ENCODE data around the gene CWF19L2.
"Not testable (repeated sequence)": the region's sequence is repeated elsewhere in the genome, so short reads cannot be mapped to it uniquely, and the experiment has no call there.

CWF19L2 gene

DNA sequence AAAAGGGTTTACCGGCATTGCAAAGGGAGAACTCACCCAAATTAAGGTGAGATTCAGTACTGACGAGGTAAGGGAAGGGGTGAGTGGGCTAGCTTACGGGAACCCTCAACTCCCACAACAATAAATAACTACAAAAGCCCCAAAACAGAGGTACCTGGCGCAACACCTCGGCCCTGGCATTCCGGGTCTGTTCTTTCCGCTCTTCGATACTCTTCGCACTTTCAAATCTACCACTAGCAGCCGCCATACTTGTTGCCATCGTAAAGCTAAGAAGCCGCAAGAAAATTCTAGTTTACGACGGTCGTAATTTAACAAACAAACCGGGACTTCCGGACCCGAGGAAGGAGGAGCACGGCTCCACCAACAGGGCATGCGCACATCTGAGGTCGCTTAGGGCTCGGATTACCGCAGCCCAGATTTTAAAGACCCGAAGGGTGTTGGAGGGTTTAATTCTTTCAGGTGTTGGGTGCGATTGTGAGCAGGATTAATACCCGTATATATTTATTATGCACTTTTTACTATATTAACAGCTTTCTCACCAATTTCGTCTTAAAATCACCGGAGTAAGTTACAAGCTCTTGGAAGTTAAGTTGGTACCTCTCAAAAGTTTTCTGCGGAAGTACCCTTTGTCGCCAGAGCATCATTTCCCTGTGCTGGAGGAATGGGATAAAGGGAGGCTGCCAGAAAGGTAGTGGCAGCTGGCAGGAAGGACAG lies at the start of gene CWF19L2:
Gene CWF19L2 (minus strand): TSS at position 268 of the 714 bp plus-strand sequence. CDS start 9 bp downstream, at position 259.
- DNase-seq (ENCODE audit: low read depth) = peak; percentile 73

DNA sequence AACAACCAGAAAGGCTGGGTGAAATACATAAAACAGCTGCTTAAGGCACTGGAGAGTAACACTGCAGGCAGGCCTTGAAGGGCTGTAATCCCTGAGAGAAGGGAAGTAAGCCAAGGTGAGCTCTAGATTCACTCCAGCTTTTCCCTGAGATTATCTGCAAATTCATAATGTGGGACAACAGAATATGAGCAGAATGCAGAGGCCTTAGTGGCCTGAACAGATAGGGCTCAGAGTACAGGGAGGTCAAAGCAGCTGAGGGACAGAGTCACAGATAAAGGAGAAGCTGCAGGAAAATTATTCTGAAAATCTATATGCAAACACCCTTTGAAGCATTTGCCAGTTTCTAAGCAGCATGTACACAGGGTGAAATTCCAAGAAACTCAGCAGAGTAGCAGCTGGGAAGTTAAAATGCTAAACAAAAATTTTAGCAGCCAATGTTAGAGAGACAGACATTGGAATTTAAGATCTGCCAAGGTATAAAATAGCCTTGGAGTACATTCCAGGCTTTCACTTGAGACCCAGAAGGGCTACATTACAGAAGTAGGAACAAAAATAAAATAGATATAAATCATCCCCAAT lies 48.1 kb upstream of the CWF19L2 start:
- DNase-seq (ENCODE audit: low read depth) = no peak

DNA sequence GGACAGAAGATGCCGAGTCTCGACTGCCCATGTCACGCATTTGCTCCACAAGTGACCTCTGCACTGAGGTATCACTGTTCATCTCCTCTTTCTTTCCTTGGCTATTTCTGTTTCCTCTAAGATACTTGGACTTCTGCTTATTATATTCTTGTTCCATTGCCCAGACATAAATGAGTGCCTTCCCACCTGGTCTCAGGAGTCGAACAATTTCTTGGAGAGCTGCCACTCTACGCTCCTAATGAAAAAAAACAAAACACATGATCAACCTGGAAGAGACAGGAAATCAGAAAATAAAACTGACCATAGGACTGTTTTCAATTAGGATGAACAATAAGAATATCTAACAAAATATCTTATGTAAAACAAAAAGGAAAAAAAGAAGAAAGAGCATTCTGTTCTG lies 47.4 kb upstream of the CWF19L2 start:
- DNase-seq (ENCODE audit: low read depth) = no peak

DNA sequence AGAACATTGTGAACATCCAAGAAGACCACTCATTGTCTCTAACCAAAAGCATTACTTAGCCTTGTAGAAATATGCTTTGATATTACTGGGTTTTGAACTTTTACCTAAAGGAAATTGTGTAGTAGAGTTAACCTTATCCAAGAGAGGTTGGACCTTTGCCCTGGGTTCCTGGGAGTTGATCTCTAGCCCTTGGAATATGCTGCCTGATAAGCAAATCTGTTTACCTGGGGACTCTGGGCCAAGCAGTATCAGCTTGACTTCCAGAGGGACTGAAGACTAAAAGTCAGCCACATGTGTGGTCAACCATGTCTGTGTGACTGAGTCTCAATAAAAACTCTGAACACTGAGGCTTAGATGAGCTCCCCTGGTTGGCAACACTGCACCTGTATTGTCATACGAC lies 44.1 kb upstream of the CWF19L2 start:
- DNase-seq (ENCODE audit: low read depth) = no peak

DNA sequence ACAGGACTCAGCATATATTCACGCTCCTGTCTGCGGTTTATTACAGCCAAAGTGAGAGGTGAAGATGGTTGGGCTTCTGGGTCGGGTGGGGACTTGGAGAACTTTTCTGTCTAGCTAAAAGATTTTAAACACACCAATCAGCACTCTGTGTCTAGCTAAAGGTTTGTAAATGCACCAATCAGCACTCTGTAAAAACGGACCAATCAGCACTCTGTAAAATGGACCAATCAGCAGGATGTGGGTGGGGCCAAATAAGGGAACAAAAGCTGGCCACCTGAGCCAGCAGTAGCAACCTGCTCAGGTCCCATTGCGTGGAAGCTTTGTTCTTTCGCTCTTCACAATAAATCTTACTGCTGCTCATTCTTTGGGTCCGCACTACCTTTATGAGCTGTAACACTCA lies 39.7 kb upstream of the CWF19L2 start:
- DNase-seq (ENCODE audit: low read depth) = not testable (repeated sequence)

DNA sequence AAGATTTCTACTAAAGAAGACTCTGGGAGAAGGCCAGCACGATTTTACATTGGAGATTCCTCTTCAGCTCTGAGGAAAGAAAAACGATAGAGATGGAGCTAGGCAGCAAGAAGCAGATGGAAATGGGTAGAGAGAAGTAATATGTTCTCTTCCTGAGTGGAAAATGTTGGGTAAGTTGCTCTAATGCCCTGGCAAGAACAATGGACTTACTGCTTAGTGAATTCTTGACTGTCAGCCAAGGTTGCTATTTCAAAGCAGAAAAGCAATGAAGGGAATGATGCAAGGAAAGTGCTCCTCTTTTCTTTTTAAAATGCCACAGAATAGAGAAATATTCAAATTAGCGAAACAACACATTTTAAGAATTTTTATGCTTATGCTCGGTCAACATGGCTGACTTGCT lies 38.4 kb upstream of the CWF19L2 start:
- no peak for DNase-seq (ENCODE audit: low read depth)

DNA sequence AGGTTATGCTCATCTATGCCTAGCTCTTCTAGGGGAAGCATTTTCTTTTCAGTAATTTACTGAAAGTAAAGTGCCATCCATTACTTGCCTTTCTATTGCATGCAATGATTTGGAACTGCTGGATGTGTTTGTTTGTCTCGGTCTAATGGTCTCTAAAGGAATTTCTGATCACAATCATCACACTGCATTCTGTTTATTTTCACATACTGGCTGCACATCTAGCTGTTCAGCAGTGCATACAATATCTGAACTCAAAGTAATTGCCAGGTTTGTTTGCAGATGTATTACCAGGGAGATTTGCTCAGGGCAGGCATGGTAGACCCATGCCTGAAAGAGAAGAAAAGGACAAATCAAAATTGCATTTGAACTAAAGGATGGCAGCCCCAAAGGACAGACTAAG lies 36.4 kb upstream of the CWF19L2 start:
- DNase-seq (ENCODE audit: low read depth) = no peak

DNA sequence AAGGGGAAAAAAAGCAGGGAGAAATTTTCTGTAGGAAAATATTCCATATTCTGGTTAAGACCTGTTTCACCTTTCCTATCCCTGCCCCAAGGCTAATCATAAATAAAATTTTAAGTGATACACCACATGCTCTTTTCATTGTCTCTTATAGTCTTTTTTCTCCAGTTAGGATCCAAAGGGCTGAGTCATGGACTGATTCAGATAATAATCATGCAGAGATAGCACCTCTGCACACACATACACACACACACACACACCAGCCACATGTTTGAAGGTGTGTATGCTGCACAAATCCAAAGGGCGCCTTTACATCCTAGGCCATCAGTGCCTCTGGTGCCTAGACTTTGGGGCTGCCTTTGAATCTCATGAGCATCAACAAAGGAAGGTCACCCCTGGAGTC lies 35.5 kb upstream of the CWF19L2 start:
- no peak for DNase-seq (ENCODE audit: low read depth)

DNA sequence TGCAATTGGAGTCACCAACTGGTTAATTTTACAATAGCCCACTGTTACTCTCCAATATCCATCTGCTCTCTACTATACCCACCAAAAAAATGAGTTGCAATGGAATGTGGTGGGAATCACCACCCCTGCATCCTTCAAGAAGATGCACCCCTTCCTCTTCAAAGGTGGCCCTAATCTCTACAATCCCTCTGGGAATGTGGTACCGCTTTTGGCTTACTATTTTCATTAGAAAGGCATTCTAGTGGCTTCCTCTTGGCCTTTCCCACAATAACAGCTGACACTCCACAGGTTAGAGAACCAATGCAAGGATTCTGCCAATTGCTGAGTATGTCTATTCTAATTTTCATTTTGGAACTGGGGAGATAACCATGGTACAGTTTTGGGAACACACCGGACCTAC lies 33.2 kb upstream of the CWF19L2 start:
- no peak for DNase-seq (ENCODE audit: low read depth)

DNA sequence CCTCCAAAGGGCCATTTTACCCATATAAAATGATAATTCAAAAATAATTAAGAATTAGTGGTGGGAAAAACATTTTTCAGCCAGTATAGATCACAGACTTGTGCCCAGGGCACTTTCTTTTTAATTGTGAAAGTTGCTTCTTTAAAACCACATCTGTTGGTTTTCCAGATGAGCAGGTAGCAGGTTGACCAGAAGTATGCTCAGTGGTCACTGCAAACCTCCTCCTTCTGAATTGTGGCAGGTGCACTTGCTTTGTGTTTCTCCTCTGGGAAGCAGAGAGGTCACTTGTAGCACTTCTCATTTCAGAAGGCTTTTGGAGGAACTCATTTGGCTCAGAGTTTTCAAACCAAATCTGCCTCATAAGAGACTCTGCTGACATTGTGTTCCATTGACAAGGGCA lies 24.6 kb upstream of the CWF19L2 start:
- DNase-seq (ENCODE audit: low read depth) = no peak

DNA sequence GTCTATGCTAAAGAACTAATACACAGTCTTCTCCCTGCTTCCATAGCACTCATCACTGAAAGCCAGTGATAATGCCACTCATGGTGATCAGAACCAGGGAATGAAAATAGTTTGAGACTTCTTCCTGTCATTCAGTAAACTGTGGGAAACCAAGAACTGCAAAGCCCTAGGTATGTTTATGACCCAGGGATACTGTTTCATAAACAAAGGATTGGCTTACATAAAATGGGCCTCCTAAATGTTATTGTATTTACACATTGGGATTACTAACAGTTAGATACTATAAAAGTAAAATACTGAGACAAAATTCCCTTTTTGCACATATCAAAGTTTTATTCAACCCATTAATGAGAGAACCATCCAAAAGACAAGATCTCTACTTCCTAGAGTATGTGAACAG lies 21.3 kb upstream of the CWF19L2 start:
- no peak for DNase-seq (ENCODE audit: low read depth)

DNA sequence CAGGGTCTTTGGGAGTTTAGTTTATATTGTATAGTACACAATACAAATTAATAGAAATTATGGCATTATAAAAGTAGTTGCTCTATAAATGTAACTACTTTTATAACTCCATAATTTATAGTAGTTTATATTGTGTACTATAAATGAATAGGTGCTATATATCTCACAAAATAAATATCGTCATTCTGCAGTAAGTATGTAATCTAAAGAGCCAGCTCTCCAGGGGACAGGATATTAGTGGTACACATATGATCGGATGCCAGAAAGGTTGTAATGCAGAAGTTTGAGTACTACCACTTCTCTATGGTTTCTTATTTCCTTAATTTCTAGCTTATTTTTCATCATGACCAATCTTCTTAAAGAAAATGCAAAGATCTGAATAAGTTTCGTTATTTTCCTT lies 20.2 kb upstream of the CWF19L2 start:
- DNase-seq (ENCODE audit: low read depth) = no peak

DNA sequence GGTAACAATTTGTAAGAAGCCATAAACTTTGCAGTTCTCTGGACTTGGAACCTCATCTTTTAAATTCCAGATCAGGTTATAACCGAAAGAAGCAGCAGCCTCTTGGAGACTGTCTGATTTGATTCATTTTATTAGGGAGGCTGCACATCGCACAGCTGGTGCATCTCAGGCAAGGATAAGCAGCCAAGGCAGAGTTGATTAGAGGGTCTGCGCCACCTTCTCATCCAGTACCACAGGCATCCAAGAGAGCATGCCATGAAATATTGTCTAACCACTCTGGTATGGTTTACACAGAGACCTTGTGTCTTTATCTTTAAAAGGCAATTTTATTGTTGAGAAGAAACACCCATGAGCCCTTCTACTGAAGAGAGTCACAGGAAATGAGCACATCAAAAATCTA lies 16.2 kb upstream of the CWF19L2 start:
- no peak for DNase-seq (ENCODE audit: low read depth)

DNA sequence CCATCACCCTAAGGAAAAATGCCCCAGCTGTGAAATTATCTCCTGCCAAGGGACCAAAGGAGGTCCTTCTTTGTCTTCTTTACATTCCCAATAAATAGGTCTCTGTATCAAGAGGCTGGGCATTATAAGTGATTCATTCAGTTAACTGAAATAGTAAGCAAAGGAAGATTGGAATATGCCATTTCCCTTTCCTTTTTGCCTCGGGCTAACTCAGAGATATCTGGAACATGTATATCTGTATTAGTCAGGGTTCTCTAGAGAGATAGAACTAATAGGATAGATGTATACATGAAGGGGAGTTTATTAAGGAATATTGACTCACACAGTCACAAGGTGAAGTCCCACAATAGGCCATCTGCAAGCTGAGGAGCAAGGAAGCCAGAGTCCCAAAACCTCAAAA lies 15.3 kb upstream of the CWF19L2 start:
- no peak for DNase-seq (ENCODE audit: low read depth)

DNA sequence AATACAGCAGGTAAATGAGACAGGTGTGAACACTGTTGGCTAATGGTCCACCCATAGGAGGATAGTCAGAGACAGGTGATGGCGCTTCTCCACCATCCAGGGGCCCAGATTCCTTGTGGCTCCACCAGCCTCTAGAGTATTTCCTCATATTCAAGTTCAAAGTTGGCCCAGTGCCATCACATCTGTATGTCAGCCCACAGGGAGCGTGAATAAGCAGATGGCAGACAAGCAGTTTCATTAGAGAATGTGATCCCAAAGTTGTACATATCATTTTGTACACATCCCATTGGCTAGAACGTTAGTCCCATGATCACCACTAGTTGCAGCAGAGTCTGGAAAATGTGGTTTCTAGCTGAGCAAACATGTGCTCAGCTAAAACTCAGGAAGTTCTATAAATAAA lies 11.0 kb upstream of the CWF19L2 start:
- DNase-seq (ENCODE audit: low read depth) = no peak

DNA sequence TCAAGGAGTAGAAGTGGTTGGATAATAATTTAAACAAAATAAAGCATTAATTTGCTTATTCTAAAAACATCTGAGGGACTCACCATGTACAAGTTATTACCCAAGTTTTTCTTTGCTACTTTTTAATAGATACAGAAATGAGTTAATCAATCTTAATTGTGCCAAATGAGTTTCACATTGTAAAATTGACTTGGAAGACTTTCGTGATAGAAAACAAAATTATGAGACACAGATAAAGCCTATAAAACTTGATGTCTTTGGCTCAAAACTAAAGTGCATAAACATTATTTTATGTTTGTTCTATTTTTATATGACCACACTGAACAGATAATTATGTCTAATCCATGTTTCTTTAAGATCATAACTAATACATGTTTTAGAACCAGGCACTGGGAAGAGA lies 10.1 kb upstream of the CWF19L2 start:
- DNase-seq (ENCODE audit: low read depth) = no peak

DNA sequence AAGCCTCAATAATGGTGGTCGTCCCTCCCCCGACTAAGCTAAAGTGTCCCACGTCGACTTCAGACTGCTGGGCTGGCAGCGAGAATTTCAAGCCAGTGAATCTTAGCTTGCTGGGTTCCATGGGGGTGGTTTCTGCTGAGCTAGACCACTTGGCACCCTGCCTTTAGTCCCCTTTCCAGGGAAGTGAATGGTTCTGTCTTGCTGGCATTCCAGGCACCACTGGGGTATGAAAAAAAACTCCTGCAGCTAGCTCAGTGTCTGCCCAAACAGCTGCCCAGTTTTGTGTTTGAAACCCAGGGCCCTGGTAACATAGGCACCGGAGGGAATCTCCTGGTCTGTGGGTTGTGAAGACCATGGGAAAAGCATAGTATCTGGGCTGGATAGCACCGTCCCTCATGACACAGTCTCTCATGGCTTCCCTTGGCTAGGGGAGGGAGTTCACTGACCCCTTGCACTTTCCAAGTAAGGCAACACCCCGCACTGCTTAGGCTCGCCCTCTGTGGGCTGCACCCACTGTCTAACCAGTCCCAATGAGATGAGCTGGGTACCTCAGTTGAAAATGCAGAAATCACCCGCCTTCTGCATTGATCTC lies 8.7 kb upstream of the CWF19L2 start:
- DNase-seq (ENCODE audit: low read depth) = not testable (repeated sequence)

DNA sequence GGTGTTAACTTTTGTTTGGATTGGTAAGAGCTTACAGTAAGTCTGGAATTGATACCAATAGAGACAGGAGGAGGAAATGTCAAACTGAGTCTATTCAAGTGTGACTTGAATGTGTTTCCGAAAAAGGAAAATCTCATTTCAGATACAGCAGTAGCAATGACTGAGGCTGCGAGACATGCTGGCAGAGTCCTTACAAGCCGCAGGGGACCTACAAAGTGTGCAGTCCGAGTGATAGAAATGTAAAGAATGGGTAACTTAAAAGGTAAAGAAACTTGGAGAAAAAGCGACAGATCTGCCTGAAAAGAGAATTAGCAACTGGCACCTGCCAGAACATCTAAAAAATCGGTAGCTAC lies 444 bp downstream of the CWF19L2 start:
- no peak for DNase-seq (ENCODE audit: low read depth)

DNA sequence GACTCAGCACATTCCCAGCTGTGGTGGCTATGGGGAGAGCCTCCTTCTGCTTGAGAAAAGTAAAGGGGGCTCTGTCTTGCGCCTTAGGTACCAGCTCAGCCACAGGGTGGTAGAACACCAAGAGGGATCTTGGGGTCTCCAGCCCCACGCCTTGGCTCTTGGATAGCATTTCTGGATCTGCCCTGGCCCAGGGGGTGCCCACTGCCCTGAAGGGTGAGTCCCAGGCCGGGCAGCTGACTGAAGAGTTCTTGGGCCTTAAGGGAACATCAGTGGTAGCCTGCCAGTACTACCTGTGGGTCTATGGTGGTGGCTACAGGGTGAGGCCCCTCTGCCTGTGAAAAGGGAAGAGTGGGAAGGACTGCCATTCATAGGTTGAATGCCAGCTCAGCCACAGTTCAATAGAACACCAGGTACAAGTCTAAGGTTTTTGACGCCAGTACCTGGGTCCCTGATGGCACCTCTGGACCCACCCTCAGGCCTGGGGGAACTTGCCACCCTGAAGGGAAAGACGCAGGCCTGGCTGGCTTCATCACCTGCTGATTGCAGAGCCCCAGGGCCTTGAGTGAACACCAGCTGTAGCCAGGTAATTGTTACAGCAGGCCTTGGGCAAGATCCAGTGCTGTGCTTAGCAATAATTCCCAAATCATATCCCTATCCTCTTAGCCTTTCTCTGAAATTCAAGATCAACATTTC lies 3.9 kb downstream of the CWF19L2 start:
- DNase-seq (ENCODE audit: low read depth) = no peak

DNA sequence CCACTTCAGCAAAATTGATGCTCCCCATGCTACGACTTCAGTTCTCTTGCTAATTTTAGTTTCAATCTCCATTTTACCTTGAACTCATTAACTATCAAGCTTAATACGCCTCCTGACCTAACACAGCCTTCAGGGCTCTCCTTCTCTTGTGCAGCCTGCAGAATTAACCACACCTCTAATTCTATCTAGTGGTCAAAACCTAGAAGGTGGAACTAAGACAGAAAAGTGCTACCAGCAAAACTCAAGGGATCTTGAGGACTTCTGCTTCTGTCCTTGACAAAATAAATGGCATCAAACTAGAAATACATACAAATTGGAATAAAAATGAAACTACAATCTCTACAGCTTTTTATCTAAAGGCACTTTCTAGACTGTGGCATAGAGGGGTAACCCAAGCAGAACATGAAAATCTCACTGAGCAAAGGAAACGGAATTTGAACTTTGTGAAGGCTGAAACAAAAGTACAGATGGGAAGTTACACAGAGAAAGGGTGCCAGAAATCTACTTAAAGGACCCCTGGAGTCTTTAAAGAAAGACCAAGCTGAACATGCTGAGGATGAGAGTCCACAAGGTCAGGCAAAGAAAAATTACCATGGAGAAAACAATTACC lies 10.7 kb downstream of the CWF19L2 start:
- DNase-seq (ENCODE audit: low read depth) = no peak

DNA sequence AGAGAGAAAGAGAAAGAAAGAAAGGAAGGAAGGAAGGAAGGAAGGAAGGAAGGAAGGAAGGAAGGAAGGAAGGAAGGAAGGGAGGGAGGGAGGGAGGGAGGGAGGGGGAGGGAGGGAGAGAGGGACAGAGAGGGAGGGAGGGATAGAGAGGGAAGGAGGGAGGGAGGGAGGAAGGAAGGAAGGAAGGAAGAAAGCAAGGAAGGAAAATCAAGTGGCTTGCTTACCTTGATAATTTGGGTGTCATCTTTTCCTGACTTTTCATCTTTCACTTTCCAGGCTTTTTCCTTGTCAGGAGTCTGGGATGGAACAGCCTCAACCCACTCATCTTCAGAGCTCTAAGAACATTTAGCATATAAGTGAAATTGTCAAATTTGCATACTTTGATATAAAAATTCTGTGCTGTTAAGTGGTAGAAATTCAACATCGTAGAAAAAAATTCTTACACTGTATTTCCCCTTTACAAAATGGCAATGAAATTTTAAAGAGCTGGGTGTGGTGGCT lies 14.9 kb downstream of the CWF19L2 start:
- no peak for DNase-seq (ENCODE audit: low read depth)

DNA sequence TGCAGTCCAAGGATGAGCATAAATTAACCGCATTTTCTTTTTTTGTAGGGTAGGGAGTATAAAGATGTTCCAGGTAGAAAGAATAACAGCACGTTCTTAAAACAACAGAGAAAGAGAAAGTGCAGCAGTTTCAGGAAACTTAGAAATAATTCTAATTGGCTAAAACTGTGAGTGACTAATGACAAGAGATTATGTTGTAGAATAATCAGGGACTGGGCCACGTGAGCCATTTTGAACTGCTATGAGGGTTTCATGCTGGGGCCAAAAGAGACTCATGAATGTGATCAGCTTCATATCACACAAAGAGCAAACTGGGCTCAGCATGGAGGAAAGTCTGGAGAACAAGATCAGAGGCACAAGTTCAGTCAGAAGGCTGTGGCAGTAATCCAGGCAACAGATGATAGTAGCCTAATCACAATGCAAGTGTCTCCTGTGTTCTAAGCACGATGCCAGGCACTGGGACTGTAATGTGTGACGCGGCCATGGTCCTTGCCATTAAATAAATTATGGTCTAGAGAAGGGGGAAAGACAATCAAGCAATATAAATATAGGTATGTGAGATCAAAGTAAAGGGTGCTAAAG lies 17.9 kb downstream of the CWF19L2 start:
- no peak for DNase-seq (ENCODE audit: low read depth)

All from stimulated activated CD8-positive, alpha-beta memory T cell treated with anti-CD3 and anti-CD28 coated beads, Interleukin-7, amount 100 ng/mL, for 24 hours (primary cell).